SK-N-SH treated with all-trans-retinoic acid at 6 μM for 48 hours (cell line): ENCODE data around the gene PLXNA3.

Source experiments
- ATAC-seq: fragments of 200-7000 bp; cut with Tn5 transposase; 3 replicates; pipeline ENCODE4 v1.9.1; 2020; ENCODE audit warnings: mild to moderate bottlenecking, moderate library complexity
- ARNTL ChIP-seq: fragments of 450-650 bp; formaldehyde crosslinking; IDR thresholded peaks from 2 replicates; pipeline ENCODE4 v1.5.0; 2020; ENCODE audit warnings: low read depth, mild to moderate bottlenecking, moderate library complexity, borderline replicate concordance
- BACH2 ChIP-seq: fragments of 250-450 bp; sonication (Bioruptor Pico); IDR thresholded peaks from 2 replicates; pipeline ENCODE4 v1.9.0; 2021; ENCODE audit warnings: mild to moderate bottlenecking, borderline replicate concordance
- CREB5 ChIP-seq: fragments of 250-450 bp; sonication (Bioruptor Pico); IDR thresholded peaks from 2 replicates; pipeline ENCODE4 v1.5.1; 2020; ENCODE audit warnings: low read depth, mild to moderate bottlenecking, moderate library complexity
- ESRRG ChIP-seq: fragments of 250-450 bp; sonication (Bioruptor Pico); IDR thresholded peaks from 2 replicates; pipeline ENCODE4 v1.6.1; 2021; ENCODE audit warnings: mild to moderate bottlenecking
- GLIS3 ChIP-seq: fragments of 250-450 bp; sonication (Bioruptor Pico); IDR thresholded peaks from 2 replicates; pipeline ENCODE4 v1.5.0; 2020; ENCODE audit warnings: mild to moderate bottlenecking, moderate library complexity
- ISL1 ChIP-seq: fragments of 250-450 bp; sonication (Bioruptor Pico); IDR thresholded peaks from 2 replicates; pipeline ENCODE4 v2.1.2; 2022; ENCODE audit warnings: mild to moderate bottlenecking, moderate library complexity
- OSR1 ChIP-seq: fragments of 250-450 bp; sonication (Bioruptor Pico); IDR thresholded peaks from 2 replicates; pipeline ENCODE4 v1.8.0; 2022; ENCODE audit warnings: moderate library complexity, mild to moderate bottlenecking, inconsistent platforms
- PATZ1 ChIP-seq: fragments of 250-450 bp; sonication (Bioruptor Pico); IDR thresholded peaks from 2 replicates; pipeline ENCODE4 v1.8.0; 2020; ENCODE audit warnings: mild to moderate bottlenecking, moderate library complexity, borderline replicate concordance
- PPARA ChIP-seq: fragments of 250-450 bp; sonication (Bioruptor Pico); IDR thresholded peaks from 2 replicates; pipeline ENCODE4 v1.5.0; 2020; ENCODE audit warnings: mild to moderate bottlenecking, borderline replicate concordance
- RARB ChIP-seq: fragments of 250-450 bp; sonication (Bioruptor Pico); IDR thresholded peaks from 2 replicates; pipeline ENCODE4 v1.8.0; 2021; ENCODE audit warnings: mild to moderate bottlenecking, moderate library complexity
- SNAI2 ChIP-seq: fragments of 250-450 bp; sonication (Bioruptor Pico); IDR thresholded peaks from 2 replicates; pipeline ENCODE4 v1.5.0; 2020; ENCODE audit warnings: mild to moderate bottlenecking, moderate library complexity
- TCF4 ChIP-seq: fragments of 250-450 bp; sonication (Bioruptor Pico); IDR thresholded peaks from 2 replicates; pipeline ENCODE4 v1.8.0; 2021; ENCODE audit warnings: mild to moderate bottlenecking, moderate library complexity, borderline replicate concordance
- TOX ChIP-seq: fragments of 250-450 bp; sonication (Bioruptor Pico); IDR thresholded peaks from 2 replicates; pipeline ENCODE4 v1.8.0; 2021; ENCODE audit warnings: mild to moderate bottlenecking, moderate library complexity, borderline replicate concordance
- TSHZ2 ChIP-seq: fragments of 250-450 bp; sonication (Bioruptor Pico); IDR thresholded peaks from 2 replicates; pipeline ENCODE4 v1.5.0; 2020; ENCODE audit warnings: mild to moderate bottlenecking, moderate library complexity
- ZC3H10 ChIP-seq: fragments of 250-450 bp; sonication (Bioruptor Pico); IDR thresholded peaks from 2 replicates; pipeline ENCODE4 v1.5.1; 2021; ENCODE audit warnings: mild to moderate bottlenecking, moderate library complexity
- ZFP3 ChIP-seq: fragments of 250-450 bp; sonication (Bioruptor Pico); IDR thresholded peaks from 2 replicates; pipeline ENCODE4 v1.5.0; 2020; ENCODE audit warnings: mild to moderate bottlenecking, moderate library complexity
- ZFP30 ChIP-seq: fragments of 450-650 bp; formaldehyde crosslinking; IDR thresholded peaks from 2 replicates; pipeline ENCODE4 v1.5.0; 2022; ENCODE audit warnings: mild to moderate bottlenecking, moderate library complexity
- ZNF565 ChIP-seq: fragments of 450-650 bp; formaldehyde crosslinking; conservative IDR thresholded peaks from 2 replicates; pipeline ENCODE4 v1.5.0; 2020; ENCODE audit warnings: low read depth, mild to moderate bottlenecking, moderate library complexity
- ZNF8 ChIP-seq: fragments of 450-650 bp; formaldehyde crosslinking; IDR thresholded peaks from 2 replicates; pipeline ENCODE4 v1.5.0; 2020; ENCODE audit warnings: mild to moderate bottlenecking, moderate library complexity
- TF ChIP-seq, protein P1 (sequence below): fragments of 250-450 bp; sonication (Bioruptor Pico); IDR thresholded peaks from 2 replicates; pipeline ENCODE4 v1.8.0; 2021; ENCODE audit warnings: low read depth, mild to moderate bottlenecking, moderate library complexity, borderline replicate concordance
- TF ChIP-seq, protein P2 (sequence below): fragments of 250-450 bp; sonication (Bioruptor Pico); IDR thresholded peaks from 2 replicates; pipeline ENCODE4 v1.5.1; 2021; ENCODE audit warnings: mild to moderate bottlenecking, moderate library complexity

PLXNA3 gene

GRCh38 chrX:154476821-154477220 lies 18.7 kb downstream of the PLXNA3 start:
- TF ChIP-seq SNAI2 (CRISPR knock-in tag) (no peak), ESRRG (CRISPR knock-in tag) (no peak), PPARA (no peak), OSR1 (CRISPR knock-in tag) (no peak)
- no peak for ATAC-seq

GRCh38 chrX:154477891-154478477 lies 19.9 kb downstream of the PLXNA3 start:
- TF ChIP-seq, protein P1, sequence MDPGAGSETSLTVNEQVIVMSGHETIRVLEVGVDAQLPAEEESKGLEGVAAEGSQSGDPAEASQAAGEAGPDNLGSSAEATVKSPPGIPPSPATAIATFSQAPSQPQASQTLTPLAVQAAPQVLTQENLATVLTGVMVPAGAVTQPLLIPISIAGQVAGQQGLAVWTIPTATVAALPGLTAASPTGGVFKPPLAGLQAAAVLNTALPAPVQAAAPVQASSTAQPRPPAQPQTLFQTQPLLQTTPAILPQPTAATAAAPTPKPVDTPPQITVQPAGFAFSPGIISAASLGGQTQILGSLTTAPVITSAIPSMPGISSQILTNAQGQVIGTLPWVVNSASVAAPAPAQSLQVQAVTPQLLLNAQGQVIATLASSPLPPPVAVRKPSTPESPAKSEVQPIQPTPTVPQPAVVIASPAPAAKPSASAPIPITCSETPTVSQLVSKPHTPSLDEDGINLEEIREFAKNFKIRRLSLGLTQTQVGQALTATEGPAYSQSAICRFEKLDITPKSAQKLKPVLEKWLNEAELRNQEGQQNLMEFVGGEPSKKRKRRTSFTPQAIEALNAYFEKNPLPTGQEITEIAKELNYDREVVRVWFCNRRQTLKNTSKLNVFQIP (CRISPR knock-in tag), result no peak
- TF ChIP-seq PATZ1 (CRISPR knock-in tag) (no peak), ESRRG (CRISPR knock-in tag) (no peak), TOX (CRISPR knock-in tag) (no peak), ZFP30 (no peak), BACH2 (CRISPR knock-in tag) (no peak), TCF4 (CRISPR knock-in tag) (no peak), CREB5 (CRISPR knock-in tag) (no peak), ISL1 (CRISPR knock-in tag) (no peak), GLIS3 (CRISPR knock-in tag) (no peak), TSHZ2 (CRISPR knock-in tag) (no peak), RARB (no peak), ZC3H10 (CRISPR knock-in tag) (no peak), ZNF565 (CRISPR knock-in tag) (no peak), ZNF8 (CRISPR knock-in tag) (no peak), PPARA (no peak), ARNTL (CRISPR knock-in tag) (no peak), ZFP3 (CRISPR knock-in tag) (no peak)
- TF ChIP-seq, protein P2, sequence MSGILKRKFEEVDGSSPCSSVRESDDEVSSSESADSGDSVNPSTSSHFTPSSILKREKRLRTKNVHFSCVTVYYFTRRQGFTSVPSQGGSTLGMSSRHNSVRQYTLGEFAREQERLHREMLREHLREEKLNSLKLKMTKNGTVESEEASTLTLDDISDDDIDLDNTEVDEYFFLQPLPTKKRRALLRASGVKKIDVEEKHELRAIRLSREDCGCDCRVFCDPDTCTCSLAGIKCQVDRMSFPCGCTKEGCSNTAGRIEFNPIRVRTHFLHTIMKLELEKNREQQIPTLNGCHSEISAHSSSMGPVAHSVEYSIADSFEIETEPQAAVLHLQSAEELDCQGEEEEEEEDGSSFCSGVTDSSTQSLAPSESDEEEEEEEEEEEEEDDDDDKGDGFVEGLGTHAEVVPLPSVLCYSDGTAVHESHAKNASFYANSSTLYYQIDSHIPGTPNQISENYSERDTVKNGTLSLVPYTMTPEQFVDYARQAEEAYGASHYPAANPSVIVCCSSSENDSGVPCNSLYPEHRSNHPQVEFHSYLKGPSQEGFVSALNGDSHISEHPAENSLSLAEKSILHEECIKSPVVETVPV (CRISPR knock-in tag), result no peak
- peak; percentile 13 for ATAC-seq
